WTC11 (cell line): ENCODE data around the gene MYH10. TPM values are rescaled to one million over a fixed set of nuclear protein-coding genes. Genes with fewer than 3 reads are reported as not detected.

Source experiments
- ATAC-seq: fragments of 200-7000 bp; cut with Tn5 transposase; 2 replicates; pipeline ENCODE4 v1.10.0; 2021; ENCODE audit warnings: mild to moderate bottlenecking, moderate library complexity
- CTCF ChIA-PET: fragments of 300-600 bp; sonication (Branson Sonifier 250); formaldehyde crosslinking; loops from one replicate; lab custom pipeline; 2021; ENCODE audit warnings: antibody characterized with exemption; lab: Charles Lee
- POLR2A ChIA-PET: fragments of 350-600 bp; sonication (Branson Sonifier 250); formaldehyde crosslinking; loops from one replicate; lab custom pipeline; 2021; ENCODE audit warnings: antibody characterized with exemption; lab: Charles Lee
- DNase-seq: peaks from one replicate; pipeline ENCODE4 v3.0.0; 2021; ENCODE audit warnings: low spot score
- H3K27ac Mint-ChIP-seq: 2 replicates; pipeline ENCODE4 v1.8.0; 2021; ENCODE audit warnings: mixed read lengths
- H3K27me3 Mint-ChIP-seq: 2 replicates; pipeline ENCODE4 v1.8.0; 2021; ENCODE audit warnings: low read depth, mild to moderate bottlenecking, moderate library complexity, mixed read lengths
- H3K36me3 Mint-ChIP-seq: 2 replicates; pipeline ENCODE4 v1.8.0; 2021; ENCODE audit warnings: mixed read lengths
- H3K4me1 Mint-ChIP-seq: 2 replicates; pipeline ENCODE4 v1.8.0; 2022; ENCODE audit warnings: mixed read lengths
- H3K4me3 Mint-ChIP-seq: 2 replicates; pipeline ENCODE4 v1.8.0; 2021; ENCODE audit warnings: mild to moderate bottlenecking, moderate library complexity, mixed read lengths
- H3K9me3 Mint-ChIP-seq: 2 replicates; pipeline ENCODE4 v1.8.0; 2021; ENCODE audit warnings: mixed read lengths
- CREB1 ChIP-seq: sonication (generic); formaldehyde crosslinking; IDR thresholded peaks from 2 replicates; pipeline ENCODE4 v1.8.0; 2023; ENCODE audit warnings: mild to moderate bottlenecking, missing genetic modification reagents
- ETV6 ChIP-seq: sonication (generic); formaldehyde crosslinking; IDR thresholded peaks from 2 replicates; pipeline ENCODE4 v1.8.1; 2022; ENCODE audit warnings: mild to moderate bottlenecking, missing genetic modification reagents
- FOXJ3 ChIP-seq: sonication (generic); formaldehyde crosslinking; IDR thresholded peaks from 2 replicates; pipeline ENCODE4 v1.9.0; 2021; ENCODE audit warnings: missing genetic modification reagents, mild to moderate bottlenecking, borderline replicate concordance
- GABPB1 ChIP-seq: sonication (generic); formaldehyde crosslinking; IDR thresholded peaks from 2 replicates; pipeline ENCODE4 v1.8.1; 2023; ENCODE audit warnings: mild to moderate bottlenecking, missing genetic modification reagents
- GRHL2 ChIP-seq: fragments of 250-450 bp; sonication (Bioruptor Pico); IDR thresholded peaks from 2 replicates; pipeline ENCODE4 v1.8.0; 2022; ENCODE audit warnings: mild to moderate bottlenecking, moderate library complexity; ENCODE audit not compliant: insufficient replicate concordance, severe bottlenecking
- HMGA2 ChIP-seq: fragments of 250-450 bp; sonication (Bioruptor Pico); IDR thresholded peaks from 2 replicates; pipeline ENCODE4 v1.4.0; 2021; ENCODE audit warnings: mild to moderate bottlenecking, moderate library complexity
- JUN ChIP-seq: sonication (generic); formaldehyde crosslinking; IDR thresholded peaks from 2 replicates; pipeline ENCODE4 v1.8.0; 2023; ENCODE audit warnings: mild to moderate bottlenecking, missing genetic modification reagents
- KAT7 ChIP-seq: sonication (generic); formaldehyde crosslinking; IDR thresholded peaks from 2 replicates; pipeline ENCODE4 v1.8.1; 2023; ENCODE audit warnings: missing genetic modification reagents, mild to moderate bottlenecking, borderline replicate concordance
- MXD4 ChIP-seq: fragments of 250-450 bp; sonication (Bioruptor Pico); IDR thresholded peaks from 2 replicates; pipeline ENCODE4 v1.8.0; 2021; ENCODE audit warnings: mild to moderate bottlenecking, moderate library complexity, borderline replicate concordance
- MYBL2 ChIP-seq: sonication (generic); formaldehyde crosslinking; IDR thresholded peaks from 2 replicates; pipeline ENCODE4 v1.8.1; 2023; ENCODE audit warnings: mild to moderate bottlenecking, moderate library complexity, missing genetic modification reagents
- NFATC4 ChIP-seq: fragments of 250-450 bp; sonication (Bioruptor Pico); IDR thresholded peaks from 2 replicates; pipeline ENCODE4 v1.9.0; 2021; ENCODE audit warnings: mild to moderate bottlenecking
- NR1H2 ChIP-seq: sonication (generic); formaldehyde crosslinking; IDR thresholded peaks from 2 replicates; pipeline ENCODE4 v1.9.0; 2021; ENCODE audit warnings: mild to moderate bottlenecking, moderate library complexity, missing genetic modification reagents
- NR3C1 ChIP-seq: sonication (generic); formaldehyde crosslinking; conservative IDR thresholded peaks from 2 replicates; pipeline ENCODE4 v1.8.1; 2023; ENCODE audit warnings: low read depth, mild to moderate bottlenecking, missing genetic modification reagents
- PRRX2 ChIP-seq: fragments of 250-450 bp; sonication (Bioruptor Pico); IDR thresholded peaks from 2 replicates; pipeline ENCODE4 v1.8.0; 2021; ENCODE audit warnings: mild to moderate bottlenecking
- RELA ChIP-seq: sonication (generic); formaldehyde crosslinking; IDR thresholded peaks from 2 replicates; pipeline ENCODE4 v1.8.1; 2022; ENCODE audit warnings: missing genetic modification reagents, mild to moderate bottlenecking, borderline replicate concordance
- SMAD3 ChIP-seq: sonication (generic); formaldehyde crosslinking; IDR thresholded peaks from 2 replicates; pipeline ENCODE4 v1.8.0; 2022; ENCODE audit warnings: missing genetic modification reagents, mild to moderate bottlenecking, borderline replicate concordance
- SMAD4 ChIP-seq: sonication (generic); formaldehyde crosslinking; IDR thresholded peaks from 2 replicates; pipeline ENCODE4 v1.8.0; 2022; ENCODE audit warnings: mild to moderate bottlenecking, missing genetic modification reagents
- TEAD4 ChIP-seq: sonication (generic); formaldehyde crosslinking; IDR thresholded peaks from 2 replicates; pipeline ENCODE4 v1.8.0; 2022; ENCODE audit warnings: mild to moderate bottlenecking, missing genetic modification reagents
- ZBTB21 ChIP-seq: sonication (generic); formaldehyde crosslinking; IDR thresholded peaks from 2 replicates; pipeline ENCODE4 v1.8.1; 2023; ENCODE audit warnings: mild to moderate bottlenecking, missing genetic modification reagents, borderline replicate concordance
- ZNF121 ChIP-seq: sonication (generic); formaldehyde crosslinking; IDR thresholded peaks from 2 replicates; pipeline ENCODE4 v1.8.0; 2023; ENCODE audit warnings: missing genetic modification reagents
- ZNF263 ChIP-seq: sonication (generic); formaldehyde crosslinking; IDR thresholded peaks from 2 replicates; pipeline ENCODE4 v1.8.1; 2022; ENCODE audit warnings: low read depth, mild to moderate bottlenecking, moderate library complexity, missing genetic modification reagents
- ZNF416 ChIP-seq: fragments of 250-450 bp; sonication (Bioruptor Pico); IDR thresholded peaks from 2 replicates; pipeline ENCODE4 v1.9.0; 2021; ENCODE audit warnings: mild to moderate bottlenecking, inconsistent platforms
- ZNF671 ChIP-seq: fragments of 250-450 bp; sonication (Bioruptor Pico); IDR thresholded peaks from 2 replicates; pipeline ENCODE4 v1.8.0; 2021; ENCODE audit warnings: mild to moderate bottlenecking
- total RNA-seq: library from RNA; stranded (reverse); gene quantifications from 3 replicates; pipeline ENCODE4 v1.2.3, GENCODE V29; 2021
- TF ChIP-seq, protein P1 (sequence below): sonication (generic); formaldehyde crosslinking; IDR thresholded peaks from 2 replicates; pipeline ENCODE4 v1.8.1; 2023; ENCODE audit warnings: mild to moderate bottlenecking, missing genetic modification reagents
- TF ChIP-seq, protein P2 (sequence below): sonication (generic); formaldehyde crosslinking; IDR thresholded peaks from 2 replicates; pipeline ENCODE4 v1.8.1; 2022; ENCODE audit warnings: mild to moderate bottlenecking, moderate library complexity, missing genetic modification reagents
- TF ChIP-seq, protein P3 (sequence below): sonication (generic); formaldehyde crosslinking; IDR thresholded peaks from 2 replicates; pipeline ENCODE4 v1.8.0; 2023; ENCODE audit warnings: mild to moderate bottlenecking, missing genetic modification reagents
- TF ChIP-seq, protein P4 (sequence below): sonication (generic); formaldehyde crosslinking; conservative IDR thresholded peaks from 2 replicates; pipeline ENCODE4 v1.8.1; 2022; ENCODE audit warnings: mild to moderate bottlenecking, missing genetic modification reagents
- TF ChIP-seq, protein P5 (sequence below): sonication (generic); formaldehyde crosslinking; IDR thresholded peaks from 2 replicates; pipeline ENCODE4 v1.8.1; 2023; ENCODE audit warnings: mild to moderate bottlenecking, missing genetic modification reagents

The MYH10 gene
- total RNA-seq, 1 experiment from 2014 or later = 231 TPM

DNA sequence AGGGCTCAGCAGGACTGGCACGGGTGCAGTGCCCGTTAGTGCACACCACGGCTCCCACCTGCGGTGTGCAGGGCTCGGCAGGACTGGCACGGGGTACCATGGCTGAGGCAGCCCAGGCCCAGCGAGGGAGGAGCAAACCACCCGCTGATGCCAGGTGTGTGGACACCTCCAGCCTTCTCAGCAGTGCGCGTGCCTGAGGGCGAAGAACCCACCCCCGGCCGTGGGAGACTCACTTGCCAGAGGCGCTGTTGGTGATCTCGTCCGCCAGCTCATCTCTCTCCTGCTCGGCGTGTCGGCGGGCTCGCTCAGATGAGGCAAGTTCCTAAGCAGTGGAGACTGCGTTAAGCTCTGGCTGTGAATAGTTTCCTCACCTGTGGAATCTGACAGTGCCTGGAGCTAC lies 149.4 kb downstream of the MYH10 start (continued):
- TF ChIP-seq, protein P1, sequence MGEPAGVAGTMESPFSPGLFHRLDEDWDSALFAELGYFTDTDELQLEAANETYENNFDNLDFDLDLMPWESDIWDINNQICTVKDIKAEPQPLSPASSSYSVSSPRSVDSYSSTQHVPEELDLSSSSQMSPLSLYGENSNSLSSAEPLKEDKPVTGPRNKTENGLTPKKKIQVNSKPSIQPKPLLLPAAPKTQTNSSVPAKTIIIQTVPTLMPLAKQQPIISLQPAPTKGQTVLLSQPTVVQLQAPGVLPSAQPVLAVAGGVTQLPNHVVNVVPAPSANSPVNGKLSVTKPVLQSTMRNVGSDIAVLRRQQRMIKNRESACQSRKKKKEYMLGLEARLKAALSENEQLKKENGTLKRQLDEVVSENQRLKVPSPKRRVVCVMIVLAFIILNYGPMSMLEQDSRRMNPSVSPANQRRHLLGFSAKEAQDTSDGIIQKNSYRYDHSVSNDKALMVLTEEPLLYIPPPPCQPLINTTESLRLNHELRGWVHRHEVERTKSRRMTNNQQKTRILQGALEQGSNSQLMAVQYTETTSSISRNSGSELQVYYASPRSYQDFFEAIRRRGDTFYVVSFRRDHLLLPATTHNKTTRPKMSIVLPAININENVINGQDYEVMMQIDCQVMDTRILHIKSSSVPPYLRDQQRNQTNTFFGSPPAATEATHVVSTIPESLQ (CRISPR knock-in tag) = no peak
- TF ChIP-seq PRRX2 (CRISPR knock-in tag) = no peak
- TF ChIP-seq SMAD4 (CRISPR knock-in tag) = no peak
- TF ChIP-seq, protein P2, sequence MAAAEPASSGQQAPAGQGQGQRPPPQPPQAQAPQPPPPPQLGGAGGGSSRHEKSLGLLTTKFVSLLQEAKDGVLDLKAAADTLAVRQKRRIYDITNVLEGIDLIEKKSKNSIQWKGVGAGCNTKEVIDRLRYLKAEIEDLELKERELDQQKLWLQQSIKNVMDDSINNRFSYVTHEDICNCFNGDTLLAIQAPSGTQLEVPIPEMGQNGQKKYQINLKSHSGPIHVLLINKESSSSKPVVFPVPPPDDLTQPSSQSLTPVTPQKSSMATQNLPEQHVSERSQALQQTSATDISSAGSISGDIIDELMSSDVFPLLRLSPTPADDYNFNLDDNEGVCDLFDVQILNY (CRISPR knock-in tag) = no peak
- no peak for TF ChIP-seq ZBTB21 (CRISPR knock-in tag)
- TF ChIP-seq HMGA2 = no peak
- TF ChIP-seq RELA = no peak
- TF ChIP-seq KAT7 (CRISPR knock-in tag) = no peak

DNA sequence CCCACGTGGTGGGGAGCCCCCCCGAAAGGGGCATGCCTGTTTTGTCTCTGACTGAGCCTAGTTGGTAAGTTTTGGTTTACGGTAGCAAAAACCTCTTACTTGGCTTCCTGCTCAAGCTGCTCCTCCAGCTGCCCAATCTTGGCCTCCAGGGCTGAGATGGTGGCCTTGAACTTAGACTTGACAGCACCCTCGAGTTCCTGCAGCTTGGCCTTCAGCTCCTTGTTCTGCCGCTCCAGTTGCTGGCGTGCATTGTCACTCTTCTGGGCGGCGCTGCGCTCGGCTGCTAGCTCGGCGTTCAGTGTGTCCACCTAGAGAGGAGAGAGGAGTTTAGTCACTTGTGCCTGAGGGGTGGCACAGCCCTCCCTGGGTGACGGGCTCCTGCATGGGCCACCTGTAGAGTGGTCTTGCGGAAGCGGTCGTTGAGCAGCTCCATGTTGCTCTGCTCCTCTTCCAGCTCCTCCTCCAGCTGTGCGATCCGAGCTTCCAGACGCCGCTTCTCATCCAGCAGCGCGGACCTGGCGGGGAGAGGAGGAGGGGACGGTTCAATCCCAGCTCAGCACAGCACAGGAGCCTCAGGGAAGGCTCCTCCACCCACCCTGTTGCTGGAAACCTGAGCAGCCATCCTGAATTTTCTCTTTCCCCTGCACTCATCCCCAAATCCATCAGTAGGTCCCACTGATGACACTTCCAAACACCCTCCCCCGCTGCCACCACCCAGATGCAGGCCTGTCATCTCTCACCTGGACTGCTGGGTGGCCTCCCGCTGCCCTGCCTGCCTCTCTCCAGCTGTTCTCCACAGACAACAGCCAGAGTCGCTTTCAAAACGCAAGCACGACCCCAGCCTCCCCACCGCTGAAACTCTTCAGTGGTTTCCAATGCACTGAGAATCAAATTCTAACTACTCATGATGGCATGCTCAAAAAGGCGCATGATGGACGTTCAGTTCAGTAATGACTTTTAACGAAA lies 150.2 kb downstream of the MYH10 start:
- Mint-ChIP-seq H3K4me3 (no peak overlapping the region), H3K9me3 (peaks cover 6% of the 10 kb centered on the region; the same call in 1 of the 2 replicates), H3K27ac (no peak overlapping the region), H3K36me3 (peaks cover 88% of the 10 kb centered on the region), H3K4me1 (no peaks in the 10 kb centered on the region), H3K27me3 (no peaks in the 10 kb centered on the region)
- ATAC-seq = no peak
- DNase-seq = no peak
- ChIA-PET CTCF (interaction anchor here (1.2 kb wide), 1 partner anchor 305 kb away, joined by 3 read pairs; no protein-coding TSS in a partner anchor), POLR2A (no interaction called here)
- TF ChIP-seq MYBL2 (CRISPR knock-in tag) (no peak), PRRX2 (CRISPR knock-in tag) (no peak), FOXJ3 (CRISPR knock-in tag) (no peak), NFATC4 (CRISPR knock-in tag) (no peak)
- TF ChIP-seq, protein P3, sequence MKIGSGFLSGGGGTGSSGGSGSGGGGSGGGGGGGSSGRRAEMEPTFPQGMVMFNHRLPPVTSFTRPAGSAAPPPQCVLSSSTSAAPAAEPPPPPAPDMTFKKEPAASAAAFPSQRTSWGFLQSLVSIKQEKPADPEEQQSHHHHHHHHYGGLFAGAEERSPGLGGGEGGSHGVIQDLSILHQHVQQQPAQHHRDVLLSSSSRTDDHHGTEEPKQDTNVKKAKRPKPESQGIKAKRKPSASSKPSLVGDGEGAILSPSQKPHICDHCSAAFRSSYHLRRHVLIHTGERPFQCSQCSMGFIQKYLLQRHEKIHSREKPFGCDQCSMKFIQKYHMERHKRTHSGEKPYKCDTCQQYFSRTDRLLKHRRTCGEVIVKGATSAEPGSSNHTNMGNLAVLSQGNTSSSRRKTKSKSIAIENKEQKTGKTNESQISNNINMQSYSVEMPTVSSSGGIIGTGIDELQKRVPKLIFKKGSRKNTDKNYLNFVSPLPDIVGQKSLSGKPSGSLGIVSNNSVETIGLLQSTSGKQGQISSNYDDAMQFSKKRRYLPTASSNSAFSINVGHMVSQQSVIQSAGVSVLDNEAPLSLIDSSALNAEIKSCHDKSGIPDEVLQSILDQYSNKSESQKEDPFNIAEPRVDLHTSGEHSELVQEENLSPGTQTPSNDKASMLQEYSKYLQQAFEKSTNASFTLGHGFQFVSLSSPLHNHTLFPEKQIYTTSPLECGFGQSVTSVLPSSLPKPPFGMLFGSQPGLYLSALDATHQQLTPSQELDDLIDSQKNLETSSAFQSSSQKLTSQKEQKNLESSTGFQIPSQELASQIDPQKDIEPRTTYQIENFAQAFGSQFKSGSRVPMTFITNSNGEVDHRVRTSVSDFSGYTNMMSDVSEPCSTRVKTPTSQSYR = no peak

DNA sequence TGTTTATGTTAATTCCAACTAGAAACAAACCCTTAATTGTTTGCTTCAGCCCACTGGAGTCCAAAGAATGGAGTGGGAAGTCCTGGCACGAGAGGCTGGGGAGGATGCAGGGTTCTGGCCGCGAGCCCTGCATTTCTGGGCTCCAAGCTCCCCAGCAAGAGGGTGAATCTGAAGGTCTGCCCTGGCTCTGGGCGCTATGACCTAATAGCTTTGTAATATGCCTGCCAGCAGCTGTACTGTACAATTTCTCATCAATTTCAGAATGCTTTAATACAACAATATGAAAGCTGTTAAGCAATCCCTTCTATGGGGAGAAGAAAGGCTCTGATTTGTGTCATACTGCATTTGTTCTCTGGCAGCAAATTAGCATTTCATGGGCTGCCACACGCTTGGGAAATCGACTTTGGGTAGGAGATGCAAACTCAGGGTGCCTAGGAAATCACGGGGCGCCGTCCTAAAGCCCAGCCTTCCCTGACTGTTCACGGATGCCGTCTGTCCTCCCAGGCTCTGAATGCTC lies 151.0 kb downstream of the MYH10 start:
- ChIA-PET CTCF (interaction anchor here (1.2 kb wide), 1 partner anchor 306 kb away, joined by 3 read pairs; no protein-coding TSS in a partner anchor), POLR2A (no interaction called here)
- Mint-ChIP-seq H3K9me3 (peaks cover under 1% of the 10 kb centered on the region; the same call in 1 of the 2 replicates), H3K27me3 (no peaks in the 10 kb centered on the region), H3K27ac (no peak overlapping the region), H3K4me1 (no peaks in the 10 kb centered on the region), H3K4me3 (no peak overlapping the region), H3K36me3 (peaks cover 87% of the 10 kb centered on the region)
- no peak for DNase-seq
- no peak for ATAC-seq
- TF ChIP-seq NFATC4 (CRISPR knock-in tag) (no peak), ZNF671 (CRISPR knock-in tag) (no peak), GABPB1 (CRISPR knock-in tag) (no peak), ETV6 (CRISPR knock-in tag) (no peak), ZNF121 (CRISPR knock-in tag) (no peak), ZNF263 (no peak), NR1H2 (no peak), MXD4 (CRISPR knock-in tag) (no peak), TEAD4 (CRISPR knock-in tag) (no peak), ZNF416 (CRISPR knock-in tag) (no peak), CREB1 (CRISPR knock-in tag) (no peak), JUN (CRISPR knock-in tag) (no peak), GRHL2 (CRISPR knock-in tag) (no peak), NR3C1 (no peak), SMAD3 (CRISPR knock-in tag) (no peak)
- TF ChIP-seq, protein P4, sequence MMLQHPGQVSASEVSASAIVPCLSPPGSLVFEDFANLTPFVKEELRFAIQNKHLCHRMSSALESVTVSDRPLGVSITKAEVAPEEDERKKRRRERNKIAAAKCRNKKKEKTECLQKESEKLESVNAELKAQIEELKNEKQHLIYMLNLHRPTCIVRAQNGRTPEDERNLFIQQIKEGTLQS (CRISPR knock-in tag) = no peak
- TF ChIP-seq, protein P5, sequence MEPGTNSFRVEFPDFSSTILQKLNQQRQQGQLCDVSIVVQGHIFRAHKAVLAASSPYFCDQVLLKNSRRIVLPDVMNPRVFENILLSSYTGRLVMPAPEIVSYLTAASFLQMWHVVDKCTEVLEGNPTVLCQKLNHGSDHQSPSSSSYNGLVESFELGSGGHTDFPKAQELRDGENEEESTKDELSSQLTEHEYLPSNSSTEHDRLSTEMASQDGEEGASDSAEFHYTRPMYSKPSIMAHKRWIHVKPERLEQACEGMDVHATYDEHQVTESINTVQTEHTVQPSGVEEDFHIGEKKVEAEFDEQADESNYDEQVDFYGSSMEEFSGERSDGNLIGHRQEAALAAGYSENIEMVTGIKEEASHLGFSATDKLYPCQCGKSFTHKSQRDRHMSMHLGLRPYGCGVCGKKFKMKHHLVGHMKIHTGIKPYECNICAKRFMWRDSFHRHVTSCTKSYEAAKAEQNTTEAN = no peak
